ENCODE data around the gene GALR2. TPM values are rescaled to one million over a fixed set of nuclear protein-coding genes. Genes with fewer than 3 reads are reported as not detected.
"Not testable (repeated sequence)": the region's sequence is repeated elsewhere in the genome, so short reads cannot be mapped to it uniquely, and the experiment has no call there.

The GALR2 gene
- total RNA-seq, 3 donors from 2014 or later, result not detected

DNA sequence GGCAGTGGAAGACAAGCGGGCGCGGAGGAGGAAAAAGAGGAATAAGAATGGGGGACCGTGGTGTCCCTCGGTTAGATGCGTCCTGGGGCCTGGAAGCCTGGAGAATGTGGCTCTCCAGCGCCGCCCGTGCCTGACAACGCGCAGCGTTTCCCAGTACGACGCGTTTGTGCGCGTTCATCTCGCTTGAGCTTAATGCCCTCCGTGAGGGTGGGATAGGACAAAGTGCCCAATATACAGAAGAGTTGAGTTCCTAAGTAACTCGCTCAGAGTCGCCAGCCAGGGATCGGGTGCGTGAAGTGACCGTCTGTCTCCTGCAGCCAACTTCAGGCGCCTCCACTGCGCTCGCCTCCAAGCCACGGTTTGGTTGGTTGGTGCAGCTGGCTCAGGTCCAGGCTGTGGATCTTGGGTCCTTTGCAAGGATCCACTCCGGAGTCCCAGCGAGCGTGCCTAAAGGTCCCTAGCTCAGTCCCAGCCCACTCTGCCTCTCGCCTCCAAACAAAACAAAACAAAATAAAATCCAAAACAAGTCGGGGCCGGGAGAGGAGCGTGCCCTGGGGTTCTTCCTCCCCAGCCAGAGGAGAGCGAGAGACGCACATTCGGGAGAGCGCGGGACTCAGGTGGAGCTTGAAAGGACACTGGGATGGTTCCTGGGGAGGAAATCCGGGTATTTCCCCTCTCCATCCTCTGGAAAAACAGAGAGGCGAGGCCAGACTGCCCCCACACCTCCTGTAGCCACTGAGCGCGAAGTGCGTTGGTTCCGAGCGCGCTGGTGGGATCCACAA, 974 bp downstream of the GALR2 start:
- intact Hi-C loops (cut with DNase I; ENCODE audit: low total_unique reads), result no loop called here
- H3K4me1 ChIP-seq, result peaks cover 14 to 34% of the 10 kb centered on the region in 2 donors
- H3K27me3 ChIP-seq, result peaks cover 26 to 60% of the 10 kb centered on the region in 2 donors
- TF ChIP-seq, protein P1, sequence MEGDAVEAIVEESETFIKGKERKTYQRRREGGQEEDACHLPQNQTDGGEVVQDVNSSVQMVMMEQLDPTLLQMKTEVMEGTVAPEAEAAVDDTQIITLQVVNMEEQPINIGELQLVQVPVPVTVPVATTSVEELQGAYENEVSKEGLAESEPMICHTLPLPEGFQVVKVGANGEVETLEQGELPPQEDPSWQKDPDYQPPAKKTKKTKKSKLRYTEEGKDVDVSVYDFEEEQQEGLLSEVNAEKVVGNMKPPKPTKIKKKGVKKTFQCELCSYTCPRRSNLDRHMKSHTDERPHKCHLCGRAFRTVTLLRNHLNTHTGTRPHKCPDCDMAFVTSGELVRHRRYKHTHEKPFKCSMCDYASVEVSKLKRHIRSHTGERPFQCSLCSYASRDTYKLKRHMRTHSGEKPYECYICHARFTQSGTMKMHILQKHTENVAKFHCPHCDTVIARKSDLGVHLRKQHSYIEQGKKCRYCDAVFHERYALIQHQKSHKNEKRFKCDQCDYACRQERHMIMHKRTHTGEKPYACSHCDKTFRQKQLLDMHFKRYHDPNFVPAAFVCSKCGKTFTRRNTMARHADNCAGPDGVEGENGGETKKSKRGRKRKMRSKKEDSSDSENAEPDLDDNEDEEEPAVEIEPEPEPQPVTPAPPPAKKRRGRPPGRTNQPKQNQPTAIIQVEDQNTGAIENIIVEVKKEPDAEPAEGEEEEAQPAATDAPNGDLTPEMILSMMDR (IDR thresholded peaks at IDR 0.05), result no peak
- TF ChIP-seq POLR2AphosphoS5 (IDR thresholded peaks at IDR 0.05) (no peak), POLR2A (IDR thresholded peaks at IDR 0.05) (no peak)
- DNase-seq (ENCODE audit: low spot score in 2 of 2), result no peak
- H3K36me3 ChIP-seq, result no peaks in the 10 kb centered on the region
- no peak overlapping the region for H3K27ac ChIP-seq
- H3K9me3 ChIP-seq, result no peaks in the 10 kb centered on the region
- H3K4me3 ChIP-seq, result peak overlapping the region in 2 of 3 donors; percentile 15 to 58

DNA sequence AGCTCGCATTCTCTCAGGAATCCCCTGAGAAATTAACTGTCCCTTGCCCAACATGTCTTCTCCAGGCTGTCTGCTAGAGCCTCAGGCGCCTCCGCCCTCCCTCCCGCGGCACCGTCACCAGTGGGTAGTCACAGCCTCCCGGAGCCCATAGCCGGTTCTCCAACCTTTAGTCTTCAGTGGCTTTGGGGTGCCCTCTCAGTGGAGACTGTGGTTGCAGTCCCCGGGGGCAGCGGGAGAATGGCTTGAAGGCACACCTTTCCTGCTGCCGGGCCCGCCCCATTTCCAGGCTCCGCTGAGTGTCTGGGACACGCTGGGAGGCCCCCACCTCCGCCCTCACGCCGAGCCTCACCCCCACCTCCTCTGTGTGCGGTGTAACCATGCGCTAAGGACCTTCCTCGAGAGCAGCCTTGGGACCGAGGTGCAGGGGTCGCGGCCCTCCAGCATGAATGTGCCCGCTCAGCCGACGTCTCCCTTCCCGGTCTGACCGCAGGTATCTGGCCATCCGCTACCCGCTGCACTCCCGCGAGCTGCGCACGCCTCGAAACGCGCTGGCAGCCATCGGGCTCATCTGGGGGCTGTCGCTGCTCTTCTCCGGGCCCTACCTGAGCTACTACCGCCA, 1.7 kb downstream of the GALR2 start:
- Histone ChIP-seq H3K27me3 (peaks cover 26 to 60% of the 10 kb centered on the region in 2 donors), H3K27ac (no peak overlapping the region), H3K36me3 (no peaks in the 10 kb centered on the region), H3K4me1 (peaks cover 14 to 27% of the 10 kb centered on the region in 2 donors), H3K9me3 (no peaks in the 10 kb centered on the region), H3K4me3 (peak overlapping the region in 1 of 3 donors; percentile 58)
- TF ChIP-seq POLR2AphosphoS5 (IDR thresholded peaks at IDR 0.05) (no peak), POLR2A (IDR thresholded peaks at IDR 0.05) (no peak)
- TF ChIP-seq, protein P1 (IDR thresholded peaks at IDR 0.05), result no peak
- DNase-seq (ENCODE audit: low spot score in 2 of 2), result no peak
- intact Hi-C loops (cut with DNase I; ENCODE audit: low total_unique reads), result no loop called here

DNA sequence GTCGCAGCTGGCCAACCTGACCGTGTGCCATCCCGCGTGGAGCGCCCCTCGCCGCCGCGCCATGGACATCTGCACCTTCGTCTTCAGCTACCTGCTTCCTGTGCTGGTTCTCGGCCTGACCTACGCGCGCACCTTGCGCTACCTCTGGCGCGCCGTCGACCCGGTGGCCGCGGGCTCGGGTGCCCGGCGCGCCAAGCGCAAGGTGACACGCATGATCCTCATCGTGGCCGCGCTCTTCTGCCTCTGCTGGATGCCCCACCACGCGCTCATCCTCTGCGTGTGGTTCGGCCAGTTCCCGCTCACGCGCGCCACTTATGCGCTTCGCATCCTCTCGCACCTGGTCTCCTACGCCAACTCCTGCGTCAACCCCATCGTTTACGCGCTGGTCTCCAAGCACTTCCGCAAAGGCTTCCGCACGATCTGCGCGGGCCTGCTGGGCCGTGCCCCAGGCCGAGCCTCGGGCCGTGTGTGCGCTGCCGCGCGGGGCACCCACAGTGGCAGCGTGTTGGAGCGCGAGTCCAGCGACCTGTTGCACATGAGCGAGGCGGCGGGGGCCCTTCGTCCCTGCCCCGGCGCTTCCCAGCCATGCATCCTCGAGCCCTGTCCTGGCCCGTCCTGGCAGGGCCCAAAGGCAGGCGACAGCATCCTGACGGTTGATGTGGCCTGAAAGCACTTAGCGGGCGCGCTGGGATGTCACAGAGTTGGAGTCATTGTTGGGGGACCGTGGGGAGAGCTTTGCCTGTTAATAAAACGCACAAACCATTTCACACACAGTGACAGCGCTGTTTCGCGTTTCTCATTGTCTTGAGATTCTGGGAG, 2.4 kb downstream of the GALR2 start:
- no peaks in the 10 kb centered on the region for H3K9me3 ChIP-seq
- intact Hi-C loops (cut with DNase I; ENCODE audit: low total_unique reads), result no loop called here
- no peaks in the 10 kb centered on the region for H3K36me3 ChIP-seq
- no peak overlapping the region for H3K27ac ChIP-seq
- peaks cover 26 to 60% of the 10 kb centered on the region in 2 donors for H3K27me3 ChIP-seq
- no peak for DNase-seq (ENCODE audit: low spot score in 2 of 2)
- TF ChIP-seq POLR2A (IDR thresholded peaks at IDR 0.05), result no peak
- no peak for TF ChIP-seq POLR2AphosphoS5 (IDR thresholded peaks at IDR 0.05)
- TF ChIP-seq, protein P1 (IDR thresholded peaks at IDR 0.05), result no peak
- H3K4me1 ChIP-seq, result peaks cover 14 to 22% of the 10 kb centered on the region in 2 donors
- peak overlapping the region in 1 of 3 donors; percentile 58 for H3K4me3 ChIP-seq

DNA sequence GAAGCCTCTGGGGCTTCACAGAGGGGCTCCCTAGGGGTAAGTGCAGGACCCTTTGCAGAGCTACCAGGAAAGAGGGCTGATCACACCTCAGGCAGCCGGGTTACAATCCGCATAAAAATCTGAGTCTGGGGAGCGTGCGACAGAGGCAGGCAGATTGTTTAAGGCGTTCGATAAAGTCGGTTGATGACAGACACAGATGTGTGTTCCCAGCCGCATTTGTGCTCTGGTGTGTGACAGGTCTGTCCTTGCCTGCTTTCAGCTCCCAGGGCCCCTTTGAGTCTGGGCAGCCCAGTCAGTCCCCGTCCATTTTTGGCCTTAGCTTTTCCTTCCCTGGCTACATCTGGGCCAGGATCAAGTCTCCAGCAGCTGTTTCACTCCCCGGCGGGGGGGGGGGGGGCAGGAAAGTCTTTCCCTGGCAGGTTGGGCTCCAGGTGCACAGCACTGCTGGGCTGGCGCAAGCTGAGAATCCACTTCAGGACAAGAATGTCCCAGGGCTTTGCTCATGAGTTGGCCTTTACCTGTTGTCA, 3.1 kb downstream of the GALR2 start:
- Histone ChIP-seq H3K4me3 (no peak overlapping the region), H3K36me3 (no peaks in the 10 kb centered on the region), H3K9me3 (no peaks in the 10 kb centered on the region), H3K27me3 (peaks cover 26 to 60% of the 10 kb centered on the region in 2 donors), H3K4me1 (peaks cover 14 to 22% of the 10 kb centered on the region in 2 donors), H3K27ac (no peak overlapping the region)
- no peak for DNase-seq (ENCODE audit: low spot score in 2 of 2)
- TF ChIP-seq, protein P1 (IDR thresholded peaks at IDR 0.05), result no peak
- TF ChIP-seq POLR2AphosphoS5 (IDR thresholded peaks at IDR 0.05) (no peak), POLR2A (IDR thresholded peaks at IDR 0.05) (no peak)
- intact Hi-C loops (cut with DNase I; ENCODE audit: low total_unique reads), result no loop called here

DNA sequence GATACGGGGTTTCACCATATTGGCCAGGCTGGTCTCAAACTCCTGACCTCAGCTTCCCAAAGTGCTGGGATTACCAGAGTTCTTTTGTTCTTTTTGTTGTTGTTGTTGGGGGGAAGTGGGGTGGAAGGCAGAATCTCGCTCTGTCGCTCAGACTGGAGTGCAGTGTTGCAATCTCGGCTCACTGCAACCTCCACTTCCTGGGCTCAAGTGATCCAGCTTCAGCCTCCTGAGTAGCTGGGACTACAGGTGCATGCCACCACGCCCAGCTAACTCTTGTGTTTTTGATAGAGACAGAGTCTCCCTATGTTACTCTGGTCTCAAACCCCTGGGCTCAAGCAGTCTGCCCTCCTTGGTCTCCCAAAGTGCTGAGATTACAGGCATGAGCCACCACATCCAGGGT, 3.8 kb downstream of the GALR2 start:
- H3K9me3 ChIP-seq; DNase-seq (ENCODE audit: low spot score in 2 of 2); H3K36me3 ChIP-seq; H3K4me3 ChIP-seq; H3K27ac ChIP-seq; intact Hi-C loops (cut with DNase I; ENCODE audit: low total_unique reads): not testable (repeated sequence)
- Histone ChIP-seq H3K27me3 (peaks cover 26 to 60% of the 10 kb centered on the region in 2 donors), H3K4me1 (peaks cover 14 to 22% of the 10 kb centered on the region in 2 donors)

Data from breast epithelium (tissue), 4 donors.